Kidney glomerular epithelial cell (primary cell): ENCODE data around the gene LRRC57.
A peak's percentile ranks its signal among the peaks of the same experiment; 100 is the strongest.

Experiments
- DNase-seq: peaks from one replicate; lab custom pipeline; 2025; lab: John Stamatoyannopoulos, UW

LRRC57 gene

DNA sequence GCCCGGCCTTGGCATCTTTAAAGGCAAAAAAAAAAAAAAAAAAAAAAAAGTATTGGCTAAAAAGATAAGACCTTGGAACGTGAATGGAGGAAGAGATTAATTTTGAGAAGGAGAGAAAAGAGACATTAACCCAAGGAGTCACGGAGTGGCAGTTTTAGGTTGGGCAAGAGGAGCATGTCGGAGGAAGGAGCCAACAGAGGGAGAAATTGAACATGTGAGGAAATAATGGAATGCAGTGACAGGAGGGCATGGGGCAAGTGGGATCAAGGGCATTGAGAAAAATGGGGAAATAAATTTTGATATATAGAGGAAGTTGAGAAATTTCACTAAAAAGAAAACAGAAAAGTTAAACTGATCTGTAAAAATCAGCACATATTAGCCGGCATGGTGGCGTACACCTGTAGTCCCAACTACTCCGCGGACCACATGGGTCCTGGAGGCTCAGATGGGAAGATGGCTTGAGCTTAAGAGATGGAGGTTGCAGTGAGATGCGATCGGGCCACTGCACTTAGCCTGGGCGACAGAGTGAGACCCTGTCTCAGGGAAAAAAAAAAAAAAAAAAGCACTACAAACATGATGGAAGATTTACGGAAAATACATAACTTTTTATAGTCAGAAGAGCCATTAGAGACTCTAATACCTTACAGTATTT lies 1.3 kb upstream of the LRRC57 start:
- DNase-seq, result no peak

DNA sequence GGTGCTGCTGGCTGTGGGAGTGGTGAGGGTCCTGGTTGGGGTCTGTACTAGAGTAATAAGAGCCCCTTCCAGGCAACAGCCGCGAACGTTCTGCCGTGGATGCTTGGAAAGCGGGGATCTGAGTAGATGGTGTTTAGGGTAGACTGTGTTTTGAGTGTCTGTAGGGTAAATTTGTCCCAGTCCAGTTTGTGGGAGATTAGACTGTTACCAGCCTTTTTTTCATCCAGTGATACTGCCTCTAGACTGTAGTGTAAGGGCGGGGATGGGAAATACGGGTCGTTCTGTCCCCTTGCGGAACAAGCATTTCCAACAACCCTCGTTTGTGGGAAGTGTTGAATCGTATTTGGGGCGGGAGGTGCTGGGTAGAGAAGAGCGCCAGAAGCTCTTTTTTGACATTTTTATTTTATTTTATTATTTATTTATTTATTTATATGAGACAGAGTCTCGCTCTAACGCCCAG lies 469 bp upstream of the LRRC57 start:
- peak; percentile 39 for DNase-seq

DNA sequence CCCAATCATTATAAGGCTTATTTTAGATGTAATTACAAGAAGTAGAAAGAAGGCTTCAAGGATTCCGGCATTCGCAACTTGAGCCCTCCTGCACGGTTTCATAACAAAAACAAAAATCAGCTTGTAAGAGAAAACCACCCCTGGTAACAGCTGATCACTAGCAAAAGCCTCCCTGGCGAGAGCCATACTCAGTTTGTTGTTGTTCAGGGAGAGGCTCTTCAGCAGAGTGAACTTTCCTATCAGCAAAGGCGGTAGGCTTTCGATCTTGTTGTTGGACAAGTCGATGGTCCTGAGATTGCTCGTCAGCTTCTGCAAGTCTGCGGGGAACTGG lies 710 bp downstream of the LRRC57 start:
- DNase-seq, result no peak

DNA sequence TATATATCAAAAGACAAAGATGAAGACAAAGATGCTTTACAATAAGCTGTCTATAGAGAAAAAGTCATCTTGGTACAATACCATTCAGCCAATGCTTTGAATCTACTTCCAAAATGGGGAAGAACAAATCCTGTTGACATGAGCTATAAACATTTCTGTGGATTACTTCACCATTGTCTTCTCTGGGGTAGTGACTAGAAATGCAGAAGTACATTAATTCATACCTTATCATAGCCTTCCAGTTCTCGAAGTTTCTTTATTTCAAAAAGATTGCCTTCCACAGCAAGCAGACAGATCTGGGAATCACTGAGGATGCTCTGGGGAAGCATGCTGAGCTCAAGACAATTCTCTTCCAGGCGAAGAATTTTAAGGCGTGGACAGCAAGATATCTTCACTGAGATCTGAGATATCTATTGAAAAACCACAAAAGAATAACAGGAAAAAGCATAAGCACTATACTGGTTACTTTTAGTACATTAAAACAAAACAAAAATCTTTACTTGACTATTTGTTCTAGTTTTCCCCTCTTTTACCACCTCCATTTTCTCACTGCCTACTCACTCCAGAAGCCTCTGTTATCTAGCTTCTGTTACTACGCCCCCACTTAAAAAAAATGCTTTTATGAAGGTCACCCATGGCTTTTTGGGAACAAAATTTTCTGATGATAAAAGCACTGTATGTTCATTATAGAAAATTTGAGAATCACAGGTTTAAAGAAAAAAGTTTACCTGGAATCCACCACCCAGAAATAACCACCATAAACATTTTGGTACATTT lies 3.6 kb downstream of the LRRC57 start:
- DNase-seq, result no peak

DNA sequence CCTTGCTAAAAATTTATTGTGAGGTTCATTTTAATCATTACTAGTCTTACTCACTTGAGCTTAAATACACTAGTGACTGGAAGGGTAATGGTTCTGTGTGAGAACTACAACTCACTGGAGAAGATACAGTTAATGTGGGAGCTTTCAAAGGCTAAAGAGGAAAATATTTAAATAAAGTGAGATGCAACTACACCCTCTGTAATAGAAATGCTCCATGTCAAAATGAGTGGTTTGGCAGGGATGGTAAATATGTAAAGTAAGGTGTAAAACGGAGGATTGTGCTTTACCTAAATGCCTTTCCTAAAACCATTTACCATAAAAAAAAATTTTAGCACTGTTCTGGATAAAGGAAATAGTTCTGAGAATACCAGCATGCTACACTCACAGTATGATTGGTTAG lies 15.3 kb downstream of the LRRC57 start:
- DNase-seq, result no peak

DNA sequence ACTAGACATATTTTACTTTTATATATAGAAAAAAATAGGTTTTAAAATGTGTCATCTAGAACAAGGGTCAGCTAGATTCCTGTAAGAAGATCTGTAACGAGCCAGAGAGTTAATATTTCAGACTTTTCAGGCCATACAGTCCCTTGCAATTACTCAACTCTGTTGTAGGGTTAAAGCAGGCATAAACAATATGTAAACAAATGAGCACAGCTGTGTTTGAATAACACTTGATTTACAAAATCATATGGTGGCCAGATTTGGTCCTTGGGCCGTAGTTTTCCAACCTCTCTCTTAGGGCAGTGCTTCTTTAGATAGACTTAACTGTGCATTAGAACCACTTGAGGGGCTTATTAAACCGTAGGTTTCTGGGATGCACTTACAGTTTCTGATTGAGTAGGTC lies 19.6 kb downstream of the LRRC57 start:
- DNase-seq, result no peak

DNA sequence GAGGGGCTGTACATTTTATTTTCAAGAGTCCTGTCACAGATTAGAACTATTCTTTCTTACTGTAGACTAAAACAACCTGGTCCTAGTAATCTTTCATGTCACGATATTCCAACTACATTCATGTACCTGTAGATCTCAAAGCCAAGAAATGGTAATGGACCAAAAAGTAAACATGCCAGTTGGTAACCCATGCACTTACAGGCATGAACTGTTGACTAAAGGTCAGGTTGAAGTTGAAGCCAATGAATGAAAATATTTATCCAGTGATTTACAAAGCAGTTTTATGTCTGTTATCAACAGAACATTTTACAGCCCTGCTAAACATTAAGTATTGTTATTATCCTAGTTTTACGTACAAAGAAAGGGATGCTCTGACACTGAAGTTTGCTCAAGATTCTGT lies 25.3 kb downstream of the LRRC57 start:
- no peak for DNase-seq

DNA sequence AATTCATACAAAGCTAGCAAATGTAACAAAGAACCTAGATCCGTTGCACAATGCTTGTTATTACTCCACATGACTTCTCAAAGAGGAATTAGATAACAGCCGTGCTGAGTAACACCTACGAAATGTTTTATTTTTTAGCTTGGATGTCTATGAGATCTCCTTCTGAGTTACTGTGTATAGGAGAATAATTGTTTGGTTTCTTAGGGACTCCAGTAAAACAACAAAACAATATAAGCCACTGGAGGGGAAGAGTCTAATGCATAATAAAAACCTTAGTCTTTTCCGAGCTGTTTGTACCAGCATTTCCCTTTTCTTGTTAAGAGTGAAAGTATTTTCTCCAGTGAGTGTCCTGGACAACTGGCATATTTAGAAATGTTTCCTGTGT lies 37.6 kb downstream of the LRRC57 start:
- DNase-seq, result no peak

DNA sequence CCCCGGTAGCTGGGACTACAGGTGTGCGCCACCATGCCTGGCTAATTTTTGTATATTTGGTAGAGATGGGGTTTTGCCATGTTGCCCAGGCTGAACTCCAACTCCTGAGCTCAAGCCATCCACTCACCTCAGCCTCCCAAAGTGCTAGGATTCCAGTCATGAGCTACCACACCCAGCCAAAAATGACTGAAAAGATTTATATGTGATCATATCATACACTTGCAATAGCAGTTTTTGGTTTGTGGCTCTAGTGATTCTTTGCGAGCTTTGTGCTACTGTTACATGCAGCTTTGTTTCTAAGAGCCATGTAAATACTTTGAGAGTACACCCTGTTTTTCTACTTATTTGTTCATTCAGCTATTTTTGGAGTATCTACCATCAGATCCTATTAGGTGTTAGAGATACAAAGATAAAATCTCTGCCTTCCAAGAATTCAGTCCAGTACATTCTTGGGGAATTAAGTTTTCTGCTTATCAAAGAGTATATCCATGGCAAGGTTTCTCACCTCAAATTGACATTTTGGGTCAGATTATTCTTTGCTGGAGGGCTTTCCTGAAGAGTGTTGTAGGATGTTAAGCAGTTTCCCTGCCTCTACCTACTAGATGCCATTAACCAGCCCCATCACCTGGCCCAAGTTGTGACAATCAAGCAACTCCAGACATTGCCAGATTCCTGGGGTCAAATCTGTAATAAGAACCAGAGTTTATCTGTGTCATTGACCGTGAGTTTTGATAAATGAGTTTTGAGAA lies 38.2 kb downstream of the LRRC57 start:
- DNase-seq, result no peak

DNA sequence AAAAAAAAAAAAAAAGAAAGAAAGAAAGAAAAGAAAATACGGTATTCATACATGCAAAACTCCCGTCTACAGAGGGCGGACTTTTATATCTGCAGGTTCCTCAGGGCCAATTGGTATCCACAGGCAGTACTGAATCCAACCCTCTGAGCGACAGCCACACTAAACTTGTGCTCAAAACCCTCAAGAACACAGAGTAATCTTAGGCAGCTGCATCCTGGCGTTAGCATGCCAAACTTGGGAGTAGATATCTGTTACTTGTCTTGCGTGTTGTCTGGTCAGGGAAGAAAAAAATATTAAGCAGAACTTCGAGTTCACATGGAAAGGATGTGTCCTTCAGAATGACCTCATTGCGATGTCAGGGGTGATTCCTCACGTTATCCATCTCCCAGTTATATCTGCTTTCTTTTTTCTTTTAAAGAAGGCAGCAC lies 40.3 kb downstream of the LRRC57 start:
- DNase-seq, result no peak

DNA sequence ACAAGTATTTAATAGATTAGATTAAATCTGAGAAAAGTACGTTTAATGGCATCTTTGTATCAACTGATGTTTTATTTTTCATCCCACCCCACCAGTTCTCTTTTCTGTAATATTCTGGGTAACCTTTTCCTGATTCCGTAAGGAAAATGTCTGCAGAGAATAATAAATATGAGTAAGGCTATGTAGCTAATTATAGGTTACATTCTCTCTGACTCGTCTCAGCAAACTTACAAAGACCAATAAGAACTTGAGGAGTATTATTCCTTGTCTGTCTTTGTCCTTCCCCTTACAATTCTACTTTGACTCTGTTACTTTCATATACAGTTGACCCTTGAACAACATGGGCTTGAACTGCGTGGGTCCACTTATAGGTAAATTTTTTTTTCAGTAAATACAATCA lies 41.1 kb downstream of the LRRC57 start:
- DNase-seq, result no peak

DNA sequence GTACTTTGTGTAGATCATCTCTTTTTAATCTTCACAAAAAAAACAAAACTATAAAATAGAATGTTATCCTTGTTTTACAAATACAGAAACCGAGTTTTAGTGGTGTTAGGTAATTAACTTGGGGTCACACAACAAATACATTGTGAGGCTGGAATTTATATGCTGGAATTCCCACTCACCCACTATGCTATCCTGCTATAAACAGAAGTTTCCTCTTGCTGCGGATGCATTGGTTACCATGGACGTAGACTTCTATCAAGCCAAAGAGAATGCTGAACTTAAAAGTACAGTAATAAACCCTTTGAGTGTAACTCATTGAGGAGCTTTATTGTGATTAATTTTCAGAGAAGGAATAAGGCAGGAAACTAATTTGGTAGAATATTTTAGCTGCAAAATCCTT lies 44.0 kb downstream of the LRRC57 start:
- peak; percentile 41 for DNase-seq

DNA sequence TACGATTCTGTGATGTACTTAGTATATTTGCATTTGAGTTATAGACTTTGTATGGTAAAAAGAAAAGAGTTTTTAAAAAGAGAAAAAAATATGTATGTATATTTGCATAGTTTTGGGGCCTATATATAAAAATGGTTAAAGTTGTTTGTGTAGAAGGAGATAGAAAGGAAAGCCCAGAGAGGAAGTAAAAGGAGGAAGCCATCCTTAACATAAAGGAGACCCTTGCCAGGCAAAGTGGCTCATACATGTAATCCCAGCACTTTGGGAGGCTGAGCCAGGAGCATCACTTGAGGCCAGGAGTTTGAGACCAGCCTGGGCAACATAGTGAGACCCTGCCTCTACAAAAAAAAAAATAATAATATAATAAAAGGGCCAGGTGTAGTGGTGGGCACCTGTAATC lies 44.8 kb downstream of the LRRC57 start:
- DNase-seq, result no peak

DNA sequence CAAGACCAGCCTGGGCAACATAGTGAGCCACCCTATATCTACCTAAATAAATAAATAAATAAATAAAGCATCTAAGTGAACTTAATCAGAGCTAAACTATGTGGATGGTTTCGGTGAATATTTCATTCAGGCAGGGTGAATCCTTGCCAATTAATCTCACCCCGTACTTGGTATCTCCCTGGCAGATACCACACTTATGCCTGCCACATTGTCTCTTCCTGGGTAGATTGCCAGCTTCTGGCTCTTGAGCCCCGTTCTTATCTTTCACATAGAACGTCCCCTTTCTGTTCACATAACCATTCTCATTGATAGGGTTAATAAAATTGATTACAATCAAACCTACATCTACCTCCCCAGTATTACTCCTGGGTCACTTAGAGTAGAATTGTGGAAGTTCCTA lies 46.1 kb downstream of the LRRC57 start:
- no peak for DNase-seq

DNA sequence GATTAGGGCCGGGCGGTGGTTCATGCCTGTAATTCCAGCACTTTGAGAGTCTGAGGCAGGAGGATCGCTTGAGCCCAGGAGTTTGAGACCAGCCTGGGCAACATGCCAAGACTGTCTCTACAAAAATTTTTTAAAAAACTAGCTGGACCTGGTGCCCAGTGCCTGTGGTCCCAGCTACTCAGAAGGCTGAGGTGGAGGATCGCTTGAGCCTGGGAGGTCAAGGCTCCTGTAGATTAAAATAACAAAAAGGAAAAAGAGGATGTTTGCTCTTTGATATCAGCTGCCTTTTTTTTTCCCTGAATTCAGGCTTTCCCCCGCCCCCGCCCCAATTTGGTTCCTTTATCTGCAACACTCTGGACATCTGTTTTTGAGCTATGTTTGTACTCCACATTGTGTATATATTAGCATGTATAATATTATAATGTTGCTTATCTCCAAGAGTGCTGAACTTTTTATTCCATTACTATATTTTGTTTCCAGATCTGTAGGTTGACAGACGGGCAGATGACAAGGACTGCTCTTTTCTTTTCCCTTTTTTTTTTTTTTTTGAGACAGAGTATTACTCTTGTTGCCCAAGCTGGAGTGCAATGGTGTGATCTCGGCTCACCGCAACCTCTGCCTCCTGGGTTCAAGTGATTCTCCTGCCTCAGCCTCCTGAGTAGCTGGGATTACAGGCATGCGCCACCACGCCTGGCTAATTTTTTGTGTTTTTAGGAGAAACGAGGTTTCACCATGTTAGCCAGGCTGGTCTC lies 48.6 kb downstream of the LRRC57 start:
- DNase-seq, result no peak

DNA sequence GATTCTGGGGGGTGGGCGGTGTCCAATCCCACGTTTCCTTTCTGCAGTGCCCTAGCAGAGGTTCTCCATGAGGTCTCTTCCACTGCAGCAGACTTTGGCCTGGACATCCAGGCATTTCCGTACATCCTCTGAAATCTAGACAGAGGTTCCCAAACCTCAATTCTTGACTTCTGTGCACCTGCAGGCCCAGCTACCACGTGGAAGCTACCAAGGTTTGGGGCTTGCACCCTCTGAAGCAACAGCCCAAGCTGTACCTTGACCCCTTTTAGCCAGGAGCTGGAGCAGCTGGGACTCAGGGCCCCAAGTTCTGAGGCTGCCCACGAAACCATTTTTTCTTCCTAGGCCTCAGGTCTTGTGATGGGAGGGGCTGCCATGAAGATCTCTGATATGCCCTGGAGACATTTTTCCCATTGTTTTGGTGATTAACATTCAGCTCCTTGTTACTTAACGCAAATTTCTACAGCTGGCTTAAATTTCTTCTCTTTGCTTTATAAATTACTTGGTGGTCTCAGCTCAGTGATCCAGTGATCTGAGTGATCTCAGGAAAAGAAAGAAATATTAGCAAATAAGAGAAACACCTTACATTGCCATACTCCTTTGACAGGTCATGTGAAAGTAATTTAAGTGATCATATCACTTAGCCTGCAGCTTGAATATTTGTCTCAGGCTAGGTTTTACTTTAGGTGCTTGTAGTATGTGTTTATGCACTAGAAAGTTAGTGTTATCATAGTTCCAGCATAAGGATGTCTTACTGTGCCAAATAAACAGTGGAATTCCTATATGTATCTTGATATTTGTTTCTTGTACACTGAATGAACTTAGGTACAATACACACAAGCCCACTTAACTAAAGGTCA lies 50.2 kb downstream of the LRRC57 start:
- no peak for DNase-seq

DNA sequence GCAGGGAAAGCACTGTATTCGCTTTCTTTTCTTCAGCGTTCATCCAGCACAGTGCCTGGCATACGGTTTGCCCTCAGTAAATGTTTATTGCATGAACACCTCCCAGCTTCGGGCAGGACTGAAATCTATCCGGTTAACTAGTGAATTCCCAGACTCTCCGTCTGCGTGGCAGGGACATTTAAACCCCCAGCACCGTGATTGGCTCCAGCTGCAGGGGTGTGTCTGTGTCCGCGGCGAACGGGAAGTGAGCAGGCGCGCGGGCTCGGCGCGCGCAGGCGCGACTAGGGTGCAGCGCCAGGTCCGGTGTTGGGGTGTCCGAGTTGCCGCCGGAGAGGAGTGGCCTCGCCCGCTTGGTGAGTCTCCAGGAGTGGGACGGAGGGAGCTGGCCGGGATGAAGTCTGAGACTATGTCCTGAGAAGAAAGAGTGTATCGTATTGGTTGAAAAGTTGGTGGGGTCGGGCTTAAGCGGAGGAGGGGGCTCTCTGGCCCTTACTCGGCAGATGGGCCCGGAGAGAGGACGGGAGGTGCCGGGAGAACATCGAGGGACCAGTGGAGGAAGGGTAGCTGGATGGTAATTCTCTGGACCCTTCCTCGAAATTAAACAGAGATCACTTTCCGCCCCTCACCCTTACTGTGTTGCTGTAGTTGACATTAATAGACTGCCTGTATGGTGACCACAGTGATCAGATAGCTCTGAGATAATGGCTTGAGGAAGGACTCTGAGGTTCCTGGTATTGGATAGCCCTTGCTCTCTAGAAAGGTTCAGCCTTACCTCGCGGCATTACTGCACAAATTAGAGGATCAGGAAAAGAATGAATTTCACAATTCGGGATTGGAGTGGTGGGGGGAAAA lies 53.0 kb downstream of the LRRC57 start, which contains the start of gene SNAP23:
Gene SNAP23 (plus strand): TSS at position 274 of the 852 bp plus-strand sequence. CDS start 16,213 bp downstream, outside the sequence.
- DNase-seq, result peak; percentile 97

DNA sequence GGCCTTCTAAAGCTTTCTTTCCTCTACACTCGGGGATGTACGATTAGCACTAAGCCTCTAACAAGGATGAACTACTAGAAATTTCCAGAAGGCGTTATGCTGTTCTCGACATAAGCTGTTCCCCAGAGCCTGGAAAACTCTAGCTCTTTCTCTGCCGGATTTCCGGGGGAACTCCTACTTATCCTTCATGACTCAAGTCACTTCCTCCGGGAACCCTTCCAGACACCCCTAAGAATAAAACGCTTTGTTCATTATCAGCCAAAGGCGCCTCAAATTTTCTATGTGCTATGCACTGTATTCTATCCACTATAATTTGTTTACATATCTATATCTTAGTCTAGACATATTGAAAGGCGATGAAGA lies 53.6 kb downstream of the LRRC57 start:
- DNase-seq, result peak; percentile 86

DNA sequence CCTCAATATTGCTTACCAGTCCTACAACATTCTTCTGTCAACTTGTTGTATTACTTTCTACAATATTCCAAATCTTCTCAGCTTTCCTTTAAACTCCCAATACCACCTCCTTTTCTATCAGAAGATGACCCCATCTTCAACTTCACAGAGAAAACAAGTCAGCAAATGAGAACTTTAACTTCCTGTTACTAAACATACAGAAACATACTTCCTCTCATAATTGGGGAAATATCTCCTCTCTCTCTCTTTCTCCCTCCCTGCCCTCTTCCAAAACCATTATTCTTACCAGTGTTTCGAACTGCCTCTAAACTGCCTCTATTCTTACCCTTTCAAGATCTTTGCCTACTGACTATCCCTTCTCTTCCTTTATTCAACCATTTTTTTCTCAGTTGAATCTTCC lies 54.9 kb downstream of the LRRC57 start:
- DNase-seq, result no peak

DNA sequence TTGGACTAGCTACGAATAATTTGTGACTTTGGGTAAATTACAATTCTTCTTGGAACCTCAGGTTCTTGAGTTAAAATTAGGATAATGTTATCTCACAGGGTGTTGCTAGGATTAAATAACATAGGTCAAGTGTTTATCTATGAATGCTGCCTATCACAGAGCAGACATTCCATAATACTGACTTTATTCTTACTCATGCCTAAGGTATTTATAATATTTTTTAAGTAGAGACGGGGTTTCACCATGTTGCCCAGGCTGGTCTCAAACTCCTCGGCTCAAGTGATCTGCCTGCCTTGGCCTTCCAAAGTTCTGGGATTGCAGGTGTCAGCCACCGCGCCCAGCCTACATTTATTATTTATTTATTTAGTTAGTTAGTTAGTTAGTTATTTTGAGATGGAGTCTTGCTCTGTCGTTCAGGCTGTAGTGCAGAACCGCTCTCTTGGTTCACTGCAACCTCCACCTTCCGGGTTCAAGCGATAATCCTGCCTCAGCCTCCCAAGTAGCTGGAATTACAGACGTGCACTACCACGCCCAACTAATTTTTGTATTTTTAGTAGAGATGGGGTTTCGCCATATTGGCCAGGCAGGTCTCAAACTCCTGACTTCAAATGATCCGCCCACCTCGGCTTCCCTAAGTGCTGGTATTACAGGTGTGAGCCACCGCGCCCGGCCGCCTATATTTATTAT lies 56.9 kb downstream of the LRRC57 start:
- DNase-seq, result peak; percentile 79
